ENCODE results near the gene LYSMD3. TPM values are rescaled to one million over a fixed set of nuclear protein-coding genes. Genes with fewer than 3 reads are reported as not detected.

Gene LYSMD3
- total RNA-seq, 4 donors from 2014 or later, result 13.9 to 37.0 (median 15.8) TPM

DNA sequence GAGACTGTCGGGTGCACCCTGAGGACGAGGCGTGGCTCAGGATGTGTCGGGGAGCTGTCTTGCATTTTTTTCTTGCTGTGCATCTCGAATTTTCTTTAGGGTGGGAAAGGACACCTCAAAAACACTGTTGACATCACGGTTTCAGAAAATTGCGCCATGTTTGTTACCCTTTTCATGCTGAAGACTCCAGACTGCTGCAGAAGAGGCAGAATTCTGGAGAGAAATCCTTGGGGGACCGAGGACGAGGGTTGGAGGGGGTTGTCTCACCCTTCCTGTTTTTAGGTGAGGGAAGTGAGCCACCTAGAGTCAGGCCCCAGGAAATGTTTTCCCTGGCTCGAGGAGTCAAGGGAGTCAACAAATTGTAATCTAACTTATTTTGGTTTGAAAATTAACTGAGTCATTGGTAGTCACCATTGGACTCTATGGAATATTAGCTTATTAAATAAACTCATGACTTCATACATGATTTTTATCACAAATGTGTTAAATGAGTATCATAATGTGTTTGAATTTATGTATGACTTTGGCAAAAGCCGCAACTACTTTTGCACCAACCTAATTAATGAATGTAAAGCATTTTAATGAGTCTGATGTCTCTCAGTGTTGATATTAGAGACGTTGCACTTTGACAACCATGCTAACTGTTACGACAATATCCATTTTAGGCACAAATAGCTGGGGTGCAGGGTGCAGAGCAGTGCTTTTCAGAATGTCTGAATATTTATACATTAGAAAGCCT, 724 bp upstream of the LYSMD3 start:
- TF ChIP-seq, protein P1, sequence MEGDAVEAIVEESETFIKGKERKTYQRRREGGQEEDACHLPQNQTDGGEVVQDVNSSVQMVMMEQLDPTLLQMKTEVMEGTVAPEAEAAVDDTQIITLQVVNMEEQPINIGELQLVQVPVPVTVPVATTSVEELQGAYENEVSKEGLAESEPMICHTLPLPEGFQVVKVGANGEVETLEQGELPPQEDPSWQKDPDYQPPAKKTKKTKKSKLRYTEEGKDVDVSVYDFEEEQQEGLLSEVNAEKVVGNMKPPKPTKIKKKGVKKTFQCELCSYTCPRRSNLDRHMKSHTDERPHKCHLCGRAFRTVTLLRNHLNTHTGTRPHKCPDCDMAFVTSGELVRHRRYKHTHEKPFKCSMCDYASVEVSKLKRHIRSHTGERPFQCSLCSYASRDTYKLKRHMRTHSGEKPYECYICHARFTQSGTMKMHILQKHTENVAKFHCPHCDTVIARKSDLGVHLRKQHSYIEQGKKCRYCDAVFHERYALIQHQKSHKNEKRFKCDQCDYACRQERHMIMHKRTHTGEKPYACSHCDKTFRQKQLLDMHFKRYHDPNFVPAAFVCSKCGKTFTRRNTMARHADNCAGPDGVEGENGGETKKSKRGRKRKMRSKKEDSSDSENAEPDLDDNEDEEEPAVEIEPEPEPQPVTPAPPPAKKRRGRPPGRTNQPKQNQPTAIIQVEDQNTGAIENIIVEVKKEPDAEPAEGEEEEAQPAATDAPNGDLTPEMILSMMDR (IDR thresholded peaks at IDR 0.05; ENCODE audit: low read depth), result no peak

DNA sequence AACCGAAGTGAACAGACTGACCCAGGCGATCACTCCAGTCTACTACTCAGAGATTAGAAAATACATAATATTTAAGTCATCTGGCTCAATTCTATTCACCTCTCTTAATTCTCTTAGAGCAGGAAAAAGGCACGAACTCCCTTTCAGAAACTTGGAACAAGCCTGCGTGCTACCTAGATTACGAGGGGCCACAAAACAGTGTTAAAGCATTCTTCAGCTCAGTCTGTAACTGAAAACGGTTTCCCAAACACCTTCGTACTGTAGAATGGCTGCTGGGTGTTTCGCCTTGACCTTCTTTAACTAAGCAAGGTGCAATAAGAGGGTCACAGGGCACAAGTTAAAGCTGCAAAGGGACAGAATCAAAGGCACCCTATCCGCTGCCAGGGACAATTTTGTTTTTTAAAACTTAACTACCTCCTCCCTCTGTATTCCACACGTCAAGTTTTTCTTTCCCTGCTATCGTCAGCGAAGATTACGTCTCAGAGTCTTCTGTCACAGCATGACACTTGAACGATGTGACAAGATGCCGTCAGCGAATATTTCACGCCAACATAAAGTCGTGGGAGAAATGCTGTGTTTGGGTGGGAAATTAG, 687 bp downstream of the LYSMD3 start:
- TF ChIP-seq, protein P1 (IDR thresholded peaks at IDR 0.05; ENCODE audit: low read depth), result no peak

DNA sequence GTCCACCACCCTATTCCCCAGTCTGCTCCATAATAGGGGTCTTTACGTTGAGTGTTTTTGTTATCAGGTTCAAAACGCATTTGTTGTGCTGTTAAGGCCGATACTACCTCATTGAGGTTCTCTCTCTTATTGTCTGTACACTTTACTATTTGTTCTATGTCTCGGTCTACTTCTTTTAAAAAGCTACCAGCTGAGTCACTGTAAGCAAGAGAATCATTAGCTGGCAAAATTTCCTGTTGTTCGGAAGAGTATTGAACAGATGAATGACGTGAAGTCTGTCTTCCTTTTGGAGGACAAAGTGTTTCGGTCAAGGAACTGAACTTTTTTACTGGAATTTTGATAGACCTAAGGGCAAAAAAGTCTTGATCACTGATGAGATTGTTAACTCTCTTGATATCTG, 10.3 kb downstream of the LYSMD3 start:
- TF ChIP-seq, protein P1 (IDR thresholded peaks at IDR 0.05; ENCODE audit: low read depth), result no peak

DNA sequence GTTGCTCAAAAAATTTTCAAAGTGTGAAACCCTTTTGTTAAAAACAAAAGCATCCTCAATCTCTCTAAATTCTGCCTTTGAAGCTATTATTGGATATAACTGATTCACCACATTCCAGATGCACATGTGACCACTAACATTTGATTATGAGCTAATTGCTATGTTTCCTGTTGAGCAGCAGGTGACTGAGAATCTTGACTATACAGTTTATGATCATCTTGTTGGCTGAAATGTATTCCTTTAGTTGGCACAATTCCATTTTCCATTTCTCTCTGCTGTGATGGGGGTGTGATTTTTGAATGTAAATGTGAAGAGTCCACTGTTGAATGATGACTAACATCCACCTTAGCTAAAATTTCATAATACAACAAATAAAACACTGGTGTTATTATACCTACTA, 10.7 kb downstream of the LYSMD3 start:
- TF ChIP-seq, protein P1 (IDR thresholded peaks at IDR 0.05; ENCODE audit: low read depth), result no peak

DNA sequence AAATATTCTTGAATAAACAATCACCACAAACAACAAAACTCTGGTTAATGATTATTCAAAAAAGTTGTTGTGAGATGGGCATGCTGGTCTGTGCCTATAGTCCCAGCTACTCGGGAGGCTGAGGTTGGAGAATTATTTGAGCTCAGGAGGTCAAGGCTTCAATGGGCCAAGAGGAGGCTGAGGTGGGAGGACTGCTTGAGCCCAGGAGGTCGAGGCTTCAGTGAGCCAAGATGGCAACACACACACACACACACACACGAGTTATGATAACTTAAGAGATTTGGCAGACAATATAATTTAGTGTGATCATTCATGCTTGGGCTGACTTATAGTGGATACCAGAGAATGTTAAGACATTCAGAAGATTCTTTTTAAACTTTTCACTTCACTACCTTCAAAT, 14.9 kb downstream of the LYSMD3 start:
- TF ChIP-seq, protein P1 (IDR thresholded peaks at IDR 0.05; ENCODE audit: low read depth), result no peak

DNA sequence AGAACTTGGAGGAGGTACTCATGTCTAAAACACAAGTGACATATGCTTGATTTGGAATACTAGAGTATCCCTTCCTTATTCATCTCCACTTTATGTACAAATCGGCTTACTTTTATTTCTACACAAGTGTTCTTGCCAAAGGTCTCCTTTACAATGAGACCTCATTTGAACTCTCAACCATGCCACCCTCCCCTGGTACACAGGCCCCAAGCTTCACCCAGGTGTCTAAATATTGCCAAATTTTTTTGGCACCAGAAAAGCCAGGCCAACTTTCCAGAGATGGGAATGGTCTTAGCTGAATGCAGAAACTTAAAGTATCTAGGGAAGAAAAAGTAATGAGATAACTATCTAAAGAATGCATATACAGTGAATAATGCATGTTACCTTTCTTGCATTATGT, 18.9 kb downstream of the LYSMD3 start:
- TF ChIP-seq, protein P1 (IDR thresholded peaks at IDR 0.05; ENCODE audit: low read depth), result no peak

DNA sequence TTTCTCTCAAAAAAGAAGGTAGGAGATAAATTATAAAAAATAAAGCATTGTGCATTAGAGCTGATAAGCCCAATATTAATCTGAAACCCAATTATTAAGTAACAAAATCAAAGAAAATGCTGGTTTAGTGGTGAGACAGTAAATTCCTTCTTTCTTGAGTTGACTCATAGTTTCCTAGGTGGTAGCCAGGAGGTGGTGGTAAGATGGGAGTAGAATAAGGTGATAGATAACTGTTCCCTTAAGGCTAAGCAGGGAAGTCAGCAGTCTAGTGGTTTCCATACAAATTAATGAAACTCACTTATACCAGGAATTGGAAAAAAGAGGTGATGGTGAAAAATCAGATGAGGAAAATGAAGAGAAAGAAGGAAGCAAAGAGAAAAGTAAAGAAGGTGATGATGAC, 23.2 kb downstream of the LYSMD3 start:
- TF ChIP-seq, protein P1 (IDR thresholded peaks at IDR 0.05; ENCODE audit: low read depth), result no peak

Data from subcutaneous adipose tissue (tissue), 4 donors.